Mesenchymal stem cell (in vitro differentiated cells and primary cell): Measurements from ENCODE around the gene TREX2. TPM values are rescaled to one million over a fixed set of nuclear protein-coding genes. Genes with fewer than 3 reads are reported as not detected.

Source experiments
- DNase-seq: peaks from one replicate; pipeline ENCODE4 v3.0.0-alpha.2; 2013
- H2AFZ ChIP-seq: one replicate; pipeline ENCODE4 v1.6.1; 2013; ENCODE audit warnings: low read depth, mild to moderate bottlenecking, control low read depth, inconsistent platforms, low read length, moderate library complexity
- H2AK5ac ChIP-seq: 2 replicates; pipeline ENCODE4 v1.6.1; 2013; ENCODE audit warnings: low read length, moderate library complexity, mild to moderate bottlenecking, inconsistent platforms; ENCODE audit not compliant: severe bottlenecking
- H2BK120ac ChIP-seq: one replicate; pipeline ENCODE4 v1.6.1; 2013; ENCODE audit warnings: low read depth, mild to moderate bottlenecking, inconsistent platforms, low read length, moderate library complexity
- H2BK12ac ChIP-seq, 2 experiments: one replicate each; pipeline ENCODE4 v1.6.1; 2013; ENCODE audit warnings: inconsistent platforms in 2 of 2, low read length in 2 of 2, mild to moderate bottlenecking in 2 of 2, moderate library complexity in 2 of 2, control low read depth in 1 of 2
- H2BK15ac ChIP-seq: one replicate; pipeline ENCODE4 v1.6.1; 2013; ENCODE audit warnings: mild to moderate bottlenecking, low read depth, inconsistent platforms; ENCODE audit not compliant: poor library complexity, severe bottlenecking
- H2BK5ac ChIP-seq: 2 replicates; pipeline ENCODE4 v1.6.1; 2013; ENCODE audit warnings: low read depth, mild to moderate bottlenecking, low read length, control low read depth, inconsistent platforms; ENCODE audit not compliant: poor library complexity, severe bottlenecking
- H3K14ac ChIP-seq, 2 experiments: one replicate each; pipeline ENCODE4 v1.6.1; 2013; ENCODE audit warnings: inconsistent platforms in 2 of 2, low read length in 2 of 2, control low read depth in 1 of 2, mild to moderate bottlenecking in 1 of 2, moderate library complexity in 1 of 2
- H3K18ac ChIP-seq, 2 experiments: one replicate each; pipeline ENCODE4 v1.6.1; 2013; ENCODE audit warnings: inconsistent platforms in 2 of 2, low read length in 2 of 2, control low read depth in 1 of 2, low read depth in 1 of 2, mild to moderate bottlenecking in 1 of 2
- H3K23ac ChIP-seq, 2 experiments: one replicate each; pipeline ENCODE4 v1.6.1; 2013; ENCODE audit warnings: inconsistent platforms in 2 of 2, low read length in 2 of 2, mild to moderate bottlenecking in 2 of 2, moderate library complexity in 2 of 2, control low read depth in 1 of 2
- H3K27ac ChIP-seq: 2 replicates; pipeline ENCODE4 v1.5.1; 2013; ENCODE audit warnings: mild to moderate bottlenecking, moderate library complexity, low read length, control low read depth, inconsistent platforms; ENCODE audit not compliant: poor library complexity, severe bottlenecking
- H3K27me3 ChIP-seq, 2 experiments: 2 replicates each; pipeline versions ENCODE4 v1.6.1 to v1.7.0; 2013; ENCODE audit warnings: low read length in 2 of 2, mild to moderate bottlenecking in 2 of 2, moderate library complexity in 2 of 2, control low read depth in 1 of 2, inconsistent platforms in 1 of 2; ENCODE audit not compliant: control insufficient read depth in 1 of 2, insufficient read depth in 1 of 2
- H3K36me3 ChIP-seq, 2 experiments: 2 replicates each; pipeline versions ENCODE4 v1.6.1 to v1.7.0; 2013; ENCODE audit warnings: low read length in 2 of 2, control low read depth in 1 of 2, inconsistent platforms in 1 of 2, low read depth in 1 of 2, mild to moderate bottlenecking in 1 of 2; ENCODE audit not compliant: insufficient read depth in 2 of 2, control insufficient read depth in 1 of 2
- H3K4ac ChIP-seq, 2 experiments: one replicate each; pipeline ENCODE4 v1.6.1; 2013; ENCODE audit warnings: inconsistent platforms in 2 of 2, low read length in 2 of 2, mild to moderate bottlenecking in 2 of 2, moderate library complexity in 2 of 2, control low read depth in 1 of 2, low read depth in 1 of 2
- H3K4me1 ChIP-seq: 2 replicates; pipeline ENCODE4 v1.6.1; 2013; ENCODE audit warnings: low read depth, low read length, control low read depth; ENCODE audit not compliant: control insufficient read depth, insufficient read depth
- H3K4me2 ChIP-seq: 2 replicates; pipeline ENCODE4 v1.6.1; 2013; ENCODE audit warnings: low read length, mild to moderate bottlenecking, inconsistent platforms; ENCODE audit not compliant: poor library complexity, severe bottlenecking
- H3K4me3 ChIP-seq, 2 experiments: 2 replicates each; pipeline versions ENCODE4 v1.5.1 to v1.7.0; 2013; ENCODE audit warnings: low read length in 2 of 2, mild to moderate bottlenecking in 2 of 2, control low read depth in 1 of 2, low read depth in 1 of 2; ENCODE audit not compliant: insufficient read depth in 1 of 2
- H3K79me1 ChIP-seq: replicated peaks from 2 replicates; pipeline ENCODE4 v1.6.1; 2013; ENCODE audit warnings: mild to moderate bottlenecking, control low read depth, low read length, inconsistent platforms; ENCODE audit not compliant: poor library complexity, severe bottlenecking
- H3K9ac ChIP-seq: 2 replicates; pipeline ENCODE4 v1.7.0; 2013; ENCODE audit warnings: mild to moderate bottlenecking, low read length, moderate library complexity
- H3K9me3 ChIP-seq: 2 replicates; pipeline ENCODE4 v1.7.0; 2013; ENCODE audit warnings: mild to moderate bottlenecking, low read length; ENCODE audit not compliant: control insufficient read depth
- H4K8ac ChIP-seq: one replicate; pipeline ENCODE4 v1.6.1; 2013; ENCODE audit warnings: inconsistent platforms, mild to moderate bottlenecking, low read length, moderate library complexity
- H4K91ac ChIP-seq: one replicate; pipeline ENCODE4 v1.6.1; 2013; ENCODE audit warnings: mild to moderate bottlenecking, low read length, inconsistent platforms
- WGBS: methylation state at CpG from one replicate; pipeline ENCODE4 v1.1.7; 2013; ENCODE audit warnings: mixed read lengths; 5-methylcytosine and 5-hydroxymethylcytosine counted together
- small RNA-seq: library from polyadenylated mRNA; stranded (forward); fragments of <200 nt; extraction: miRNeasy Mini kit (QIAGEN cat#:217004); gene quantifications from one replicate; pipeline ENCODE3, GENCODE V24; 2013; ENCODE audit warnings: low read depth

TREX2 gene

GRCh38 chrX:153395613-153396319, 50.1 kb downstream of the TREX2 start:
- Histone ChIP-seq H2BK5ac (no peak overlapping the region), H3K14ac (no peak overlapping the region)
- 84% methylated on average over 17 of the region's 26 CpGs for WGBS

GRCh38 chrX:153394612-153395011, 51.2 kb downstream of the TREX2 start:
- no peaks in the 10 kb centered on the region for H3K79me1 ChIP-seq
- H3K36me3 ChIP-seq, result no peaks in the 10 kb centered on the region
- no peak overlapping the region for H4K91ac ChIP-seq
- no peak overlapping the region for H3K27ac ChIP-seq
- 50% methylated on average over 12 of the region's 13 CpGs for WGBS
- H3K9me3 ChIP-seq, result no peaks in the 10 kb centered on the region
- no peak for DNase-seq
- H2BK120ac ChIP-seq, result no peak overlapping the region
- H2AK5ac ChIP-seq, result no peak overlapping the region
- no peak overlapping the region for H3K23ac ChIP-seq
- no peak overlapping the region for H2BK15ac ChIP-seq
- H3K27me3 ChIP-seq, result peaks cover 0 to 46% of the 10 kb centered on the region in 2 experiments
- H3K14ac ChIP-seq, result no peak overlapping the region
- H3K18ac ChIP-seq, result no peak overlapping the region
- no peak overlapping the region for H2BK12ac ChIP-seq
- H2AFZ ChIP-seq, result no peak overlapping the region
- H2BK5ac ChIP-seq, result no peak overlapping the region
- H3K4me1 ChIP-seq, result no peaks in the 10 kb centered on the region
- no peak overlapping the region for H4K8ac ChIP-seq
- H3K9ac ChIP-seq, result no peak overlapping the region
- H3K4me2 ChIP-seq, result no peak overlapping the region
- H3K4ac ChIP-seq, result no peak overlapping the region
- no peak overlapping the region for H3K4me3 ChIP-seq

More at GRCh38 chrX:153395613-153396319, 50.1 kb downstream of the TREX2 start:
- Histone ChIP-seq H3K36me3 (no peaks in the 10 kb centered on the region), H3K27me3 (peaks cover 0 to 47% of the 10 kb centered on the region in 2 experiments), H3K27ac (no peak overlapping the region), H3K79me1 (no peaks in the 10 kb centered on the region), H3K4me3 (no peak overlapping the region), H4K8ac (no peak overlapping the region), H3K4me2 (no peak overlapping the region), H2BK120ac (no peak overlapping the region), H3K4me1 (no peaks in the 10 kb centered on the region), H3K9ac (no peak overlapping the region), H3K4ac (no peak overlapping the region), H2BK12ac (no peak overlapping the region), H2BK15ac (no peak overlapping the region), H3K18ac (no peak overlapping the region), H3K9me3 (no peaks in the 10 kb centered on the region), H4K91ac (no peak overlapping the region), H2AK5ac (no peak overlapping the region), H2AFZ (no peak overlapping the region), H3K23ac (no peak overlapping the region)
- no peak for DNase-seq

Small RNA genes lying within 50 kb of the gene (small RNA-seq; reads per million reads assigned to genes)
- gene RN7SL667P, result not detected
